Mammary epithelial cell (primary cell): ENCODE data around the gene RALGAPB.

Experiments
- CTCF ChIP-seq, 2 donors: IDR thresholded peaks in 1 of 2; conservative IDR thresholded peaks in 1 of 2; 2 replicates each; pipeline ENCODE4 v1.5.1; 2011 to 2012; ENCODE audit warnings: inconsistent platforms in 2 of 2, low read length in 2 of 2, mild to moderate bottlenecking in 2 of 2, control low read depth in 1 of 2, low read depth in 1 of 2; ENCODE audit not compliant: insufficient read depth in 1 of 2; ENCODE audit errors: extremely low read depth in 1 of 2
- EZH2 ChIP-seq: IDR thresholded peaks from 2 replicates; pipeline ENCODE4 v1.6.1; 2012; ENCODE audit warnings: low read length, inconsistent platforms, borderline replicate concordance

GRCh38 chr20:38588303-38588702 lies 115.7 kb downstream of the RALGAPB start:
- TF ChIP-seq CTCF (conservative IDR thresholded peaks at IDR 0.05 in 1 of 2, IDR thresholded peaks at IDR 0.05 in 1 of 2; ENCODE audit: extremely low read depth in 1 of 2, insufficient read depth in 1 of 2, low read depth in 1 of 2, low read length in 2 of 2) (no peak), EZH2 (no peak)
